ENCODE results near the gene CREG1. TPM values are rescaled to one million over a fixed set of nuclear protein-coding genes. Genes with fewer than 3 reads are reported as not detected.

CREG1 gene
- total RNA-seq, 1 donor from 2014 or later, result 19.2 TPM

DNA sequence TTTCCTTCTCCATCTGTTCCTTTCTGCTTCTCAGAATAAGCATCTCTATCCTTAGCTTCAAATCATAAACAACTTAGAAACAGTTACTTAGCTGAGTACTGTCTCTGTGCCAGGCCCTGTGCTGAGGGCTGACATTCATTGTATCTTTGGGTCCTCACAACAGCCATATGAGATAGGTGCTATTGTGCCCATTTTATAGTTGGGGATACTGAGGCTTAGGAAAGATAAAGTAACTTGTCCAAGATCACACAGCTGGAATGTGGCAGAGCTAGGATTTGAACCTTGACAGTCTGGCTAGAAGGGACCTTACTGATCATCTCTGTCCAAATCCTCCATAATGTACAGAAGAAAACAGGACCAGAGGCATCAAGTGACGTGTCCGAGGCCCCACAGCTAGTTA, 60.2 kb downstream of the CREG1 start:
- no peak overlapping the region for H3K4me3 Mint-ChIP-seq (ENCODE audit: unreplicated experiment)
- no peak for DNase-seq (ENCODE audit: extremely low spot score, unreplicated experiment)
- H3K27ac Mint-ChIP-seq (ENCODE audit: unreplicated experiment), result no peak overlapping the region
- H3K9me3 Mint-ChIP-seq (ENCODE audit: unreplicated experiment), result no peaks in the 10 kb centered on the region
- H3K36me3 Mint-ChIP-seq (ENCODE audit: unreplicated experiment), result no peaks in the 10 kb centered on the region
- peaks cover 64% of the 10 kb centered on the region for H3K27me3 Mint-ChIP-seq (ENCODE audit: unreplicated experiment)
- TF ChIP-seq, protein P1, sequence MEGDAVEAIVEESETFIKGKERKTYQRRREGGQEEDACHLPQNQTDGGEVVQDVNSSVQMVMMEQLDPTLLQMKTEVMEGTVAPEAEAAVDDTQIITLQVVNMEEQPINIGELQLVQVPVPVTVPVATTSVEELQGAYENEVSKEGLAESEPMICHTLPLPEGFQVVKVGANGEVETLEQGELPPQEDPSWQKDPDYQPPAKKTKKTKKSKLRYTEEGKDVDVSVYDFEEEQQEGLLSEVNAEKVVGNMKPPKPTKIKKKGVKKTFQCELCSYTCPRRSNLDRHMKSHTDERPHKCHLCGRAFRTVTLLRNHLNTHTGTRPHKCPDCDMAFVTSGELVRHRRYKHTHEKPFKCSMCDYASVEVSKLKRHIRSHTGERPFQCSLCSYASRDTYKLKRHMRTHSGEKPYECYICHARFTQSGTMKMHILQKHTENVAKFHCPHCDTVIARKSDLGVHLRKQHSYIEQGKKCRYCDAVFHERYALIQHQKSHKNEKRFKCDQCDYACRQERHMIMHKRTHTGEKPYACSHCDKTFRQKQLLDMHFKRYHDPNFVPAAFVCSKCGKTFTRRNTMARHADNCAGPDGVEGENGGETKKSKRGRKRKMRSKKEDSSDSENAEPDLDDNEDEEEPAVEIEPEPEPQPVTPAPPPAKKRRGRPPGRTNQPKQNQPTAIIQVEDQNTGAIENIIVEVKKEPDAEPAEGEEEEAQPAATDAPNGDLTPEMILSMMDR (IDR thresholded peaks at IDR 0.05), result no peak
- H3K4me1 Mint-ChIP-seq (ENCODE audit: unreplicated experiment), result no peaks in the 10 kb centered on the region

DNA sequence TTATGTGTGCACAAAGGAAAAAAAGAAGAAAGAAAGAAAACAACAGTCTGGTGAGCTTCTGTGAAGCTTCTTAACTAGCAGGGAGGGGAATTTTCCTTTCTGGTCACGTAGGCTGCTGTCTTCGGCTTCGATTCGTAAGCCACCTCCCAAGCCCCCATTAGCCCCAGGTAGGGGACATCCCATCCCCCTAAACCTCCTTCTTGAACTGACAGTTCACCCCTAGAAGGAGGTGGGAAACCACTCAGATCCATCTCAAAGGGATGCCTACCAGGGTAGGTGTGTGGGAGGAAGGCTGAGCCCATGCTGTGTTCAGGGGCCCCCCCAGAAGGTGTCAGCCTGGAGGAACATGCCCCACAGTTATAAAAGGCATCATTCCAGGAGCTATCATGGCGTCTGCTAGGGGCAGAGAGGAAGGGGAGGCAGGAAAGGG, 61.1 kb downstream of the CREG1 start:
- Mint-ChIP-seq H3K4me3 (ENCODE audit: unreplicated experiment) (no peak overlapping the region), H3K27ac (ENCODE audit: unreplicated experiment) (no peak overlapping the region), H3K27me3 (ENCODE audit: unreplicated experiment) (peaks cover 55% of the 10 kb centered on the region), H3K4me1 (ENCODE audit: unreplicated experiment) (no peaks in the 10 kb centered on the region), H3K9me3 (ENCODE audit: unreplicated experiment) (no peaks in the 10 kb centered on the region), H3K36me3 (ENCODE audit: unreplicated experiment) (no peaks in the 10 kb centered on the region)
- DNase-seq (ENCODE audit: extremely low spot score, unreplicated experiment), result no peak
- TF ChIP-seq, protein P1 (IDR thresholded peaks at IDR 0.05), result no peak

DNA sequence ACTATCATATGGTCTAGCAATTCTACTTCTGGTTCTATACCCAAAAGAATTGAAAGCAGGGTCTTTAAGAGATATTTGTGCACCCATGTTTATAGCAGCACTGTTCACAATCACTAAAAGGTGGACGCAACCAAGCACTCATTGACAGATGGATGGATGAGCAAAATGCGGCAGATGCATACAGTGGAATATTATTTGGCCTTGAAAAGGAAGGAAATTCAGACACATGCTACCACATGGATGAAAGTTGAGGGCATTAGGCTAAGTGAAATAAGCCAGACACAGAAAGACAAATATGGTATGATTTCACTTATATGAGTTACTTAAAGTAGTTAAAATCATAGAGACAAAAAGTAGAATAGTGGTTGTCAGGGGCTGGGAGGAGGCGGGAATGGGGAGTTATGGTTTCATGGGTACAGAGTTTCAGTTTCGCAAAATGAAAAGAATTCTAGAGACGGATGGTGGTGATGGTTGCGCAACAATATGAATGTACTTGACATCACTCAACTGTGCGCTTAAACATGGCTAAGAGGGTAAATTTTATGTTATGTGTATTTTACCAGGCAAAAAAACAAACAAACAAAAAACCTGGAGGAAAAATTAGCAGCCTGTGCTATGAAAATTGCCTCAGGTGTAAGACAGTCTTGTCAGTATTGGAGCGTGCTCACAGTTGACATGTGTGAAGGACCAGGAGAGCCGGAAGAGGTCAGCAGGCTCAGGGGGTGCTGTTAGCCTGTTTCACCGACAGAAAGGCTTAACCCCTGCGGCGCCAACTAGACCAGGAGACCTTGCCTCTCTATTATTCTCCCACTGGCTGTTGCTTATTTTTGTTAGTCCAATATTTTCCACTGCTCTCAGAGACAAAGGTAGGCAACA, 61.7 kb downstream of the CREG1 start:
- no peak overlapping the region for H3K27ac Mint-ChIP-seq (ENCODE audit: unreplicated experiment)
- H3K27me3 Mint-ChIP-seq (ENCODE audit: unreplicated experiment), result peaks cover 51% of the 10 kb centered on the region
- DNase-seq (ENCODE audit: extremely low spot score, unreplicated experiment), result no peak
- H3K4me1 Mint-ChIP-seq (ENCODE audit: unreplicated experiment), result no peaks in the 10 kb centered on the region
- no peaks in the 10 kb centered on the region for H3K9me3 Mint-ChIP-seq (ENCODE audit: unreplicated experiment)
- TF ChIP-seq, protein P1 (IDR thresholded peaks at IDR 0.05), result no peak
- H3K36me3 Mint-ChIP-seq (ENCODE audit: unreplicated experiment), result no peaks in the 10 kb centered on the region
- H3K4me3 Mint-ChIP-seq (ENCODE audit: unreplicated experiment), result no peak overlapping the region

Other genes starting within 250 kb of the CREG1 start
- gene CD247, start 35.2 kb downstream of the CREG1 start, total RNA-seq, result not detected in 2 replicates
- gene RCSD1, start 76.5 kb upstream of the CREG1 start, total RNA-seq, result not detected in 2 replicates
- gene MPZL1, start 168.2 kb upstream of the CREG1 start, total RNA-seq, result 147 and 155 TPM in 2 replicates